Activated T-helper 2 cell treated with anti-CD3 and anti-CD28 coated beads, Interferon-gamma antibody, Interleukin-2, Interleukin-4, amounts not matched to agents 10 μg/mL and 5 μg/mL and 100 μg/mL, durations not matched to agents 14 hours and 24 hours and 36 hours (primary cell): ENCODE measurements around the gene FN1. TPM values are rescaled to one million over a fixed set of nuclear protein-coding genes. Genes with fewer than 3 reads are reported as not detected.

Experiments used
- DNase-seq: peaks from one replicate; pipeline ENCODE4 v3.0.0; 2021; ENCODE audit warnings: low spot score
- H3K27ac Mint-ChIP-seq: one replicate; pipeline ENCODE4 v1.8.0; 2021; ENCODE audit warnings: mixed read lengths
- H3K27me3 Mint-ChIP-seq: one replicate; pipeline ENCODE4 v1.8.0; 2021; ENCODE audit warnings: low read depth, mixed read lengths
- H3K36me3 Mint-ChIP-seq: one replicate; pipeline ENCODE4 v1.8.0; 2021; ENCODE audit warnings: low read depth, mixed read lengths
- H3K4me1 Mint-ChIP-seq: one replicate; pipeline ENCODE4 v1.8.0; 2021; ENCODE audit warnings: low read depth, mixed read lengths
- H3K4me3 Mint-ChIP-seq: one replicate; pipeline ENCODE4 v1.8.0; 2021; ENCODE audit warnings: low read depth, mild to moderate bottlenecking, moderate library complexity, mixed read lengths
- H3K9me3 Mint-ChIP-seq: one replicate; pipeline ENCODE4 v1.8.0; 2021; ENCODE audit warnings: mixed read lengths
- intact Hi-C: fragments of 100-400 bp; cut with micrococcal nuclease; formaldehyde crosslinking; loops from one replicate; pipeline ENCODE4 v1.15.1; 2023
- total RNA-seq: library from RNA; stranded (reverse); gene quantifications from 2 replicates; pipeline ENCODE4 v1.2.3, GENCODE V29; 2022

The FN1 gene
- total RNA-seq, 1 donor from 2014 or later: 4.5 TPM

DNA sequence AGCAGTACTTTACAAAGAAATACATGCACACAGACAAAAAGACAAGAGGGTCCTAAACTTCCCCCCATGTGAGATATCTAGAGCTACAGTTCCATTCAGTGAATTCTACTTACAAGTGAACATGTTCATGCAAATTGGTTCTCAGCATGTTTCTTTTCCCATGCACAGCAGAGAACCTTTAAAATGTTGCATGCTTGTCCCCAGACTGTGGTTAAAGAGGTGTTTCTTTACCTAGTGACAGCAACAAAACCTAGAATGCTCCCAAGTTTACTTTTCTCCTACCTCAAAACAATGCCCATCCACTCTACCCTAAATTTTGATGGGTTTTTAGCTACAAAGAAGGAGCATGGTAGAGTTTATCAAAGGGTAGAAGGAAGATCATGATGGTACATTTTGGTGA, 43.7 kb downstream of the FN1 start:
- DNase-seq: no peak
- Mint-ChIP-seq H3K27me3 (peaks cover 5% of the 10 kb centered on the region), H3K36me3 (no peaks in the 10 kb centered on the region), H3K27ac (no peak overlapping the region), H3K9me3 (no peaks in the 10 kb centered on the region), H3K4me3 (no peak overlapping the region), H3K4me1 (no peaks in the 10 kb centered on the region)
- intact Hi-C loops: no loop called here

GRCh38 chr2:215391531-215391930, 44.3 kb downstream of the FN1 start:
- intact Hi-C loops: no loop called here

DNA sequence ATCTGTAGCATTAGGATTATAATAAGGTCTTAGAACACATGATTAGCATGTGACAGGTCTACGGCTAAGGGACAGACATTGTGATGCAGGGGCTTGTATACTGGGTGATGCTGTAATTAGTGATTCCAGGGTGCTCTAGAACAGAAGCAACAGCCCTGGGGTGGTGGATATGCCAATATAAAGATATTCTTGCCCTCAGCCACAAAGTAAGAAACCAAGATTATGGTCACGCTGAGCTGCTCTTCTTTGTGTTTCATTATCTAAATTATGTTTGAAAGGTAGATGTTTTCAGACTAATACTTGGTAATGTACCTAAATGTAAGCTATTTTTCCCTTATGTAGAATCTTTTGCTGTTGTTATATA, 45.3 kb downstream of the FN1 start:
- Mint-ChIP-seq H3K4me1 (no peaks in the 10 kb centered on the region), H3K9me3 (no peaks in the 10 kb centered on the region), H3K27ac (no peak overlapping the region), H3K36me3 (no peaks in the 10 kb centered on the region), H3K4me3 (no peak overlapping the region), H3K27me3 (peaks cover 2% of the 10 kb centered on the region)
- DNase-seq: no peak
- intact Hi-C loops: no loop called here

More at GRCh38 chr2:215391531-215391930, 44.3 kb downstream of the FN1 start:
- Mint-ChIP-seq H3K27me3 (peaks cover 5% of the 10 kb centered on the region), H3K4me3 (no peak overlapping the region), H3K4me1 (no peaks in the 10 kb centered on the region), H3K36me3 (no peaks in the 10 kb centered on the region), H3K27ac (no peak overlapping the region), H3K9me3 (no peaks in the 10 kb centered on the region)
- DNase-seq: no peak

- no peaks in the 10 kb centered on the region for H3K9me3 Mint-ChIP-seq
- no peaks in the 10 kb centered on the region for H3K4me1 Mint-ChIP-seq
- intact Hi-C loops: no loop called here
- no peak overlapping the region for H3K27ac Mint-ChIP-seq
- no peak for DNase-seq
- no peaks in the 10 kb centered on the region for H3K27me3 Mint-ChIP-seq
- no peaks in the 10 kb centered on the region for H3K36me3 Mint-ChIP-seq
- H3K4me3 Mint-ChIP-seq: no peak overlapping the region
Observed at GRCh38 chr2:215388002-215388728, 47.7 kb downstream of the FN1 start.

GRCh38 chr2:215386566-215386965, 49.3 kb downstream of the FN1 start:
- Mint-ChIP-seq H3K27me3 (no peaks in the 10 kb centered on the region), H3K27ac (no peak overlapping the region), H3K9me3 (no peaks in the 10 kb centered on the region), H3K4me1 (no peaks in the 10 kb centered on the region), H3K4me3 (no peak overlapping the region), H3K36me3 (no peaks in the 10 kb centered on the region)
- DNase-seq: no peak
- intact Hi-C loops: no loop called here

DNA sequence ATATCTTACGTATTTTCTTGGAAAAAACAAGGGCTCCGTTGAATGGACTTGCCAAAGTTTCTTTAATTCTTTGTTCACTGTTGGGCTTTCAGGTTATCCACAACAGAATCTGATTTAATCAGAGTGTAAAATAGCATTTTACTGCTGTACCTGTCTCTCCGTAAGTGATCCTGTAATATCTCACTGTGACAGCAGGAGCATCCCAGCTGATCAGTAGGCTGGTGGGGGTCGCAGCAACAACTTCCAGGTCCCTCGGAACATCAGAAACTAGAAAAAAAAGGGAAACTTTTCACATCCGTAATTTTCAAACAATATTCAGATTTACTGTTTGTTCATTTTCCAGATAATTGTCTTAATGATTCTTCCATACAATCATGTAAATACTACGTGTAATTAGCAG, 51.2 kb downstream of the FN1 start:
- Mint-ChIP-seq H3K27ac (no peak overlapping the region), H3K9me3 (no peaks in the 10 kb centered on the region), H3K27me3 (no peaks in the 10 kb centered on the region), H3K36me3 (no peaks in the 10 kb centered on the region), H3K4me1 (no peaks in the 10 kb centered on the region), H3K4me3 (no peak overlapping the region)
- intact Hi-C loops: no loop called here
- no peak for DNase-seq

DNA sequence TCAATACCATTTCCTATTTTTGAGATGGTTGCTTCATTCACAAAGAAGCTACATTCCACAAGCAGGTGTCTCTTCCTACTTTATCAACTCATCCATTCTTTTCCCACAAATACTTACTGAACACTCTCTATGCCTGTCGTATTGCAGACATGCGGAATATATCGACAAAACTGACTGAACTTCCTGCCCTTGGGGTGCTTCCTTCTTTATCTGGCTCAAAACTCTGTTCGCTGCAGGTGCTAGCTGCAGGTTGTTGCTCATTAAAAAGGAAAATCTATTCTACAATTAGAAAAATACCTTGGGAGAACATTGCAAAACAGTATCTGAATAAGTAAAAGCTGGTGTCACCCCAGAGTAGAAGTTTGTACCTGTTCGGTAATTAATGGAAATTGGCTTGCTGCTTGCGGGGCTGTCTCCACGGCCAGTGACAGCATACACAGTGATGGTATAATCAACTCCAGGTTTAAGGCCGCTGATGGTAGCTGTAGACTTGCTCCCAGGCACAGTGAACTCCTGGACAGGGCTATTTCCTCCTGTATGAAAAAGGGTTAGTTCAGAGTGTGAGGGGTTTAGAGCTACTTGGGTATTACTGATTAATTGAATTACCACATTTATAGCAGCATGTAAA, 52.1 kb downstream of the FN1 start:
- no peaks in the 10 kb centered on the region for H3K9me3 Mint-ChIP-seq
- DNase-seq: no peak
- no peaks in the 10 kb centered on the region for H3K36me3 Mint-ChIP-seq
- no peaks in the 10 kb centered on the region for H3K27me3 Mint-ChIP-seq
- H3K4me3 Mint-ChIP-seq: no peak overlapping the region
- no peaks in the 10 kb centered on the region for H3K4me1 Mint-ChIP-seq
- intact Hi-C loops: no loop called here
- H3K27ac Mint-ChIP-seq: no peak overlapping the region

DNA sequence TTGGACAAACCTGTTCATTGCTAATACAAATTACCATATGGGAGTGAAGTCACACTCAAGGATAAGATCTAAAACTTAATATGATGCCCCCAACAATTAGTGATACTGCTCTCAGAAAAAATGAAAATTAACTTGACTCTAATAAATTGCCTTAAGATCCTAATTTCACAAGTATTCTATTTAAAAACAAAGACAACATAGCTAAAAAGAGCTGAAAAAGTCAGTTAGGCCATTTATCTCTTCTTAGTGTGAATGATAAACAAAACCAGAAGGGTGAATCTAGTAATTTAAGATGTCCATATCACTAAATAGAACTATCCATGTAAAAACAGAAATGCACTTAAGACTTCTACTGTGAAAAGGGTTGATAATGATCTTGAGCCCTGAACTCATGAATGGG, 53.4 kb downstream of the FN1 start:
- no peaks in the 10 kb centered on the region for H3K9me3 Mint-ChIP-seq
- H3K36me3 Mint-ChIP-seq: no peaks in the 10 kb centered on the region
- no peaks in the 10 kb centered on the region for H3K4me1 Mint-ChIP-seq
- no peaks in the 10 kb centered on the region for H3K27me3 Mint-ChIP-seq
- intact Hi-C loops: no loop called here
- H3K4me3 Mint-ChIP-seq: no peak overlapping the region
- H3K27ac Mint-ChIP-seq: no peak overlapping the region
- no peak for DNase-seq

DNA sequence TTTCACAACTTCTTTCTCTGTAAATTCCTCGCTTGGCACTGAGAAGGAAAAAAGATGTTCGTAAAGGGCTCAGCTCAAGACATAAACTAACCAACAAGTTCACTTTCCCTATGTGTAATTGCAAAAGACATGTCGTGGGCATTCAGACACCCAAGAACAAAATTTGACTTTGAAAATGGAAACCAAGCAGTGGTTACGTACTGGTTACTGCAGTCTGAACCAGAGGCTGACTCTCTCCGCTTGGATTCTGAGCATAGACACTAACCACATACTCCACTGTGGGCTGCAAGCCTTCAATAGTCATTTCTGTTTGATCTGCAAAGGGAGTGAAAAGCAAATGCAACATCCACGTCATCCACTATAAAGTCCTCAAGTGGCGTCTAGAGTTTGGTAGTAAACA, 53.9 kb downstream of the FN1 start:
- DNase-seq: no peak
- intact Hi-C loops: no loop called here
- Mint-ChIP-seq H3K9me3 (no peaks in the 10 kb centered on the region), H3K36me3 (no peaks in the 10 kb centered on the region), H3K4me3 (no peak overlapping the region), H3K27ac (no peak overlapping the region), H3K27me3 (no peaks in the 10 kb centered on the region), H3K4me1 (no peaks in the 10 kb centered on the region)

DNA sequence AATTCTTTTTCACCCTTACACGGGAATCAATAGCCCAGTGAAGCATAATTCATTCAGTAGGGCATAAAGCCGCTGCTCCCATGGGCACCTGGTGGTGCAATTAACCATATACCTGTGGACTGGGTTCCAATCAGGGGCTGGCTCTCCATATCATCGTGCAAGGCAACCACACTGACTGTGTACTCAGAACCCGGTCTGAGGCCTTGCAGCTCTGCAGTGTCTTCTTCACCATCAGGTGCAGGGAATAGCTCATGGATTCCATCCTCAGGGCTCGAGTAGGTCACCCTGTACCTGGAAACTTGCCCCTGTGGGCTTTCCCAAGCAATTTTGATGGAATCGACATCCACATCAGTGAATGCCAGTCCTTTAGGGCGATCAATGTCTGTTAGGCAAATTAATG, 55.2 kb downstream of the FN1 start:
- Mint-ChIP-seq H3K27me3 (no peaks in the 10 kb centered on the region), H3K4me1 (no peaks in the 10 kb centered on the region), H3K36me3 (no peaks in the 10 kb centered on the region), H3K27ac (no peak overlapping the region), H3K9me3 (no peaks in the 10 kb centered on the region), H3K4me3 (no peak overlapping the region)
- intact Hi-C loops: no loop called here
- DNase-seq: no peak

GRCh38 chr2:215379948-215380347, 55.9 kb downstream of the FN1 start:
- Mint-ChIP-seq H3K4me3 (no peak overlapping the region), H3K4me1 (no peaks in the 10 kb centered on the region), H3K9me3 (no peaks in the 10 kb centered on the region), H3K27ac (no peak overlapping the region), H3K27me3 (no peaks in the 10 kb centered on the region), H3K36me3 (peaks cover under 1% of the 10 kb centered on the region)
- no peak for DNase-seq
- intact Hi-C loops: no loop called here

DNA sequence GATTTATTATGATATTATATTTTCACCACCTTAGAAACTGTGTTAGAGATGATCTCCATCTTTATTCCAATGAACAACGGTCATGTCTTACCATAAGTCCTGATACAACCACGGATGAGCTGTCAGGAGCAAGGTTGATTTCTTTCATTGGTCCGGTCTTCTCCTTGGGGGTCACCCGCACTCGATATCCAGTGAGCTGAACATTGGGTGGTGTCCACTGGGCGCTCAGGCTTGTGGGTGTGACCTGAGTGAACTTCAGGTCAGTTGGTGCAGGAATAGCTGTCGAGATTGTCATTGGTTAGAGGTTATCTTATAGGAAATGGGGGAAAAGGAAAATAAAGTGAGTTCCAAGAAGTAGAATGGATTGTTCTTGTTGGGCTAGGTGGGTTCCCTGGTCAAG, 56.8 kb downstream of the FN1 start:
- no peak for DNase-seq
- no peak overlapping the region for H3K4me3 Mint-ChIP-seq
- no peaks in the 10 kb centered on the region for H3K4me1 Mint-ChIP-seq
- intact Hi-C loops: no loop called here
- peaks cover 8% of the 10 kb centered on the region for H3K36me3 Mint-ChIP-seq
- no peaks in the 10 kb centered on the region for H3K27me3 Mint-ChIP-seq
- H3K9me3 Mint-ChIP-seq: no peaks in the 10 kb centered on the region
- H3K27ac Mint-ChIP-seq: no peak overlapping the region

GRCh38 chr2:215378045-215378444, 57.8 kb downstream of the FN1 start:
- Mint-ChIP-seq H3K27me3 (no peaks in the 10 kb centered on the region), H3K4me3 (no peak overlapping the region), H3K36me3 (peaks cover 11% of the 10 kb centered on the region), H3K27ac (no peak overlapping the region), H3K4me1 (no peaks in the 10 kb centered on the region), H3K9me3 (no peaks in the 10 kb centered on the region)
- intact Hi-C loops: no loop called here
- DNase-seq: no peak
